DMS114 treated with DMSO at 0.1 percent for 48 hours (cell line): Measurements from ENCODE around the gene NDUFS6.

Experiments used
- DNase-seq: peaks from one replicate; lab custom pipeline; 2025; ENCODE audit not compliant: unreplicated experiment; lab: John Stamatoyannopoulos, UW

The NDUFS6 gene

DNA sequence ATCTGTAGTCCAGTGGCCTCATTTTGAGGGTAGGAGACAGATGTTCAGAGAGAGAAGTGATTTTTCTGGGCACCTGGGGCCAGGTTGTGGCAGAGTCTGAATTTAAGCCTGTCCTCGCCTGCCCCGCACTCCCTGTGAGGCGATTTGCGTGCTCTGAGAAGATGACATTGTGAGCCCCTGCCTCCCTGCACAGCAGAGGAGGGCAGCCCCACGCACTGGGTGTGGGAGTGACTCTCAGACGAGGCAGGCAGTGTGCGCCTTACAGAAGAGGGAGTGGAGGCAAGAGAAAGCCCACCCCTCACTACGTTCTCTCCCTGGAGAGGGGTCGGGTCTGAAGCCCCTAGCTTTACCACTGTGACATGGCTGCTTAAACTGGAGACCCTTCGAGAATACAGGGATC, 45.8 kb downstream of the NDUFS6 start:
- DNase-seq: no peak

DNA sequence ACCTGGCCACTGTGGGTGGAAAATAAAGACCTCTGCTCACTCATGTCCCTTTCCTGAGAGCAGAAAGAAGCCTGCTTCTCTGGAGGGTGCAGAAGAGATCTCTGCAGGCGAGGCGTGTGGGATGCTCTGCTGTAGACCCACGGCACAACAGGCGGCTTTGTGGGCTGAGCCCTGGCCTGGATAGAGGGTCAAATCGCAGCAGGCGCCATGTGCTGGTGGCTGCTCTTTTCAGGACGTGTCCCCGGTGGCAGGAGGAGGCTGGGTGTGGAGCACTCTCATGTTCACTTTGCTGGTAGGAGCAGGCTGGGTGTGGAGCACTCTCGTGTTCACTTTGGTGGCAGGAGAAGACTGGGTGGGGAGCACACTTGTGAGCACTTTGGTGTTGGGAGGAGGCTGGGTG, 46.4 kb downstream of the NDUFS6 start:
- DNase-seq: no peak

DNA sequence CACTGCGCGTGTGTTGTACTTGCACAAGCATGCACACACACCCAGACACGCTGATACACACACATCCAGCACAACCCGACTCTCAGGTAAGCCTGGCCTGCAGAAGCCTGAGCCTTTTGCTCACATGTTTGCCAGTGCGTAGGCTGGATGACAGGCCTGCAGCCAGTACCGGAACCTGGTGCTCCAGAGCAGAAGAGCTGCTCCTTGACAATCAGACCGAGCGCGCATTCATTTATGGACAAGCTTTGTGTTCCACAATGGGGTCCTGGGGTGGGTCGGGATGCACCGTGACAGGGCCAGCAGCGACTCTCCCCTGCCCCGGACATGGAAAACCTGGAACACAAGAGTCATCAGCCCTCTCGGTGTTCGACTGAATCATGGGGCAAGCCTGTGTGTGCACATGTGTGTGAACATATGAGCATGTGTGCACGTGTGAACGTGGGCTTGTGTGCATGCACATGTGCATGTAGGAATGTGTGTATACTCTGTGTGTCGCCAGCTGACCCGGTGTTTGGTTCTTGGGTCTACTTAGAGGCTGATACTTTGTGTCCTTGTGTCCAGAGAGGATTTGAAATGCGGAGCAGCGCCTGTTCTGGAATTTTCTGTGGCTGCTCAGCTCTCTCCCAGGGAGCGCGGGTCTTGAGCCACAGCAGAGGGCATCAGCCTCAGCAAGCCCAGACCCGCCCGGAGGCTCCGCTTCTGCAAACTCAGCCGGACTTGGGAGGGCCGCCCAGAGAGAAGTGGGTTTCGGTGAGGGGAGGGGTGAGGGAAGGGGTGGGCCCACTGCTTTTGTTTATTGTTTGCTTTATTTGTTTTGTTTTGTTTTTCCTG, 49.3 kb downstream of the NDUFS6 start:
- no peak for DNase-seq

- DNase-seq: no peak
Measured at GRCh38 chr5:1851290-1851934, 50.2 kb downstream of the NDUFS6 start.

DNA sequence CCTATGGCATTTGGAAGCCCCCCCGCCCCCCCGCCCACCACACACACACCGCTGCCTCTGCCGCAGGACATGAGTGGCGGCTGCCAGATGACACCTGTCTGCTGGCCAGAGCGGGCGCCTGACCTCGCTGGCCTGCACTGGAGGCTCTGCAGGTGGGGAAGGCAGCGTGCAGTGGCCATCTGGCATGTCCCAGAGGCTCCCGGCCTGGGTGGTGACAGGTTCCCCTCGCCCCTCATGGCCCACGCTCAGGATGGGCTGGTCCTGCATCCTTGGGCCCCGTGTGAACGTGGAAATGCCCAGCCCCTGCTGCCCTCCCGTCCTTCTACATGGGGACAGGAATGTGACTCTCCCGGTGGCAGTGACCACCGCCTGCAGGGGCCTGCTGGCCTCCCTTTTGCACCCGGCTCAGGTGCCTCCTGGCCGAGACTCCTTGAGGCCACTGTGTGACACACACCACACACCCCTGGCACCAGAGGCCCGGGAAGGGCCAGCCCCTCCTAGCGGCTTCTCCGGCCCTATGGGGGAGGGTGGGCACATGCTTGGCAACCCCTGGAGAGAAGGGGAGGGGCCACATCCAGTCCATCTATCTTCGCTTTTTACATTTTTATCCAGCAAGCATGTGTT, 51.2 kb downstream of the NDUFS6 start:
- DNase-seq: no peak

DNA sequence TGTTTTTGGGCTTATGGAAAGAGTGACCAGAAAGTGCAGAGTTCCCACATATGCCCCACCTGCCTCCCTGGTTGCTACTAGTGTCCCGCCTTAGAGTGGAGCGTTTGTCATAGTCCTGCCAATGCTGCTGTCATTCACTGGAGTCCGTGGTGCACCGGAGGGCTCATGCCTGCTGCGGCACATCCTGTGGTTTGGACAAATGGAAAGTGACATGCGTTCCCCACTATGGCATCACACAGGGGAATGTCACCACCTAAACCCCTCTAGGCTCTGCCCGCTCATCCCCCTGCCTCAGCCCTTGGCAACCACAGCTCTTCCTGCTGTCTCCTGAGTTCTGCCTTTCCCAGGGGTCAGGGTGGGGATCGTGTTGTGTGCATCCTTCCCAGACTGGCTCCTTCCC, 52.3 kb downstream of the NDUFS6 start:
- DNase-seq: no peak

GRCh38 chr5:1855075-1855474, 53.9 kb downstream of the NDUFS6 start:
- DNase-seq: no peak

GRCh38 chr5:1855596-1855995, 54.4 kb downstream of the NDUFS6 start:
- DNase-seq: no peak

GRCh38 chr5:1856596-1857255, 55.5 kb downstream of the NDUFS6 start:
- no peak for DNase-seq

- DNase-seq: no peak
Measured at GRCh38 chr5:1857256-1857600, 56.0 kb downstream of the NDUFS6 start.

- no peak for DNase-seq
Measured at GRCh38 chr5:1858436-1858835, 57.2 kb downstream of the NDUFS6 start.

- no peak for DNase-seq
Measured at GRCh38 chr5:1859099-1859498, 57.9 kb downstream of the NDUFS6 start.

DNA sequence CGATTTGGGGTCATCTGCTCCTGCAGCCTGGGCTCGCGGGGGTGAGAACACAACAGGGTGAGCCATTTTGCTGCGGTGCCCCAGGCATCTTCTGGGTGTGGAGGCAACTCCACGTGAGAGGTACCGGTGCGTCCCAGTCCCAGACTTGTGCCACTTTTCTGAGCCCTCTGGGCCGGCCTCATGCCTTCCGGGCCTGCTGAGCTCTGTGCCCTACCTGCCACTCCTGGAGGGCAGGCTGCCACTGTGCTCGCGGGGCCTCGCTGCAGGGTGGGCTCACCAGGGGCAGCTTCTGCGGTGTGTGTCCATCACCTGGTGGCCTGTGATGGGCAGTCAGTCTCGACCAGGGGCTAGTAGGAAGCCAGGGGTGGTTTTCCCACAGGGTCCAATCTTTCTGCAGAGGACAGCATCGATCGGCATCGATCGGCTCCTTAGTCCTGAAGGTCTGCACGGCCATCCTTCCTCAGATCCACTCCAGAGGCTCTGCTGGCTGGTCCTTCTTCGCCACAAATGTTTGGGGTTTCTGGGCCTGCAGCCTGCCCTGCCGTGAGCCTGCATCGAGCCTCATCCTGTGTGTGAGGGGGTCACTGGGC, 58.9 kb downstream of the NDUFS6 start:
- DNase-seq: no peak

- no peak for DNase-seq
Measured at GRCh38 chr5:1860949-1861348, 59.7 kb downstream of the NDUFS6 start.

- DNase-seq: no peak
Measured at GRCh38 chr5:1864896-1865440, 63.8 kb downstream of the NDUFS6 start.

DNA sequence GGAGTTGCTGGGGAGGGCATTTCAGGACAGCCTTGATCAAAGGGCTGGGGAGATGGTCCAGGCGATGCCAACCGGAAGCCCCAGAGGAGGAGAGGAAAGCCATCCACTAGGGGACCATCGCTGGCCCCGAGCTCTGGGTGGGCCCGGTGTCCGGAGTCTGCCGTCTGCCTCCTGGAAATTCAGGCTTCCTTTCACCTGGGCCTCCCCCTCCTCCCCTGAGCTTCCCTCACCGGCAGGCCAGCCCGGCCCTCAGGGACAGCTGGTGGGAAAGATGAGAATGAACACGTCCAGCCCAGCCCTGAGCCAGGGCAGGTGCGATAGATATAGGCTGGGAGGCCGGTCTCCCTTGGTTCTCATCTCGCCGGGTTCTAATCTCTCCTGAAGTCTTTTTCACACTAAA, 64.3 kb downstream of the NDUFS6 start:
- DNase-seq: no peak
